IMR-90 (cell line): Measurements from ENCODE around the gene TFEB. TPM values are rescaled to one million over a fixed set of nuclear protein-coding genes. Genes with fewer than 3 reads are reported as not detected.

ENCODE experiments used
- ATAC-seq: fragments of 200-7000 bp; cut with Tn5 transposase; 2 replicates; pipeline ENCODE4 v1.9.1; 2020; ENCODE audit warnings: low read depth, mild to moderate bottlenecking, moderate library complexity
- BruUV-seq: library from RNA; stranded (reverse); fragments of 400-500 nt; replicated peaks from 2 replicates; lab custom pipeline; 2021; lab: Mats Ljungman, UMichigan
- CTCF ChIA-PET: fragments of 300-600 bp; formaldehyde crosslinking; extraction: SDS; loops from one replicate; lab custom pipeline; 2021; ENCODE audit warnings: antibody characterized with exemption; lab: Yijun Ruan, JAX
- POLR2A ChIA-PET: fragments of 300-600 bp; sonication (Branson Sonifier 250); formaldehyde crosslinking; loops from one replicate; lab custom pipeline; 2022; ENCODE audit warnings: antibody characterized with exemption; ENCODE audit not compliant: unreplicated experiment; lab: Charles Lee
- DNase-seq: peaks from one replicate; pipeline ENCODE4 v3.0.0; 2013
- H2AFZ ChIP-seq: replicated peaks from 2 replicates; pipeline ENCODE3; 2013; ENCODE audit warnings: low read length, mild to moderate bottlenecking; ENCODE audit not compliant: poor library complexity
- H2AK5ac ChIP-seq: 2 replicates; pipeline ENCODE4 v1.6.1; 2013; ENCODE audit warnings: low read depth, low read length, inconsistent platforms
- H2AK9ac ChIP-seq: replicated peaks from 2 replicates; pipeline ENCODE3; 2013; ENCODE audit warnings: mild to moderate bottlenecking, low read depth, low read length, moderate library complexity; ENCODE audit not compliant: poor library complexity
- H2BK120ac ChIP-seq: 2 replicates; pipeline ENCODE4 v1.6.1; 2013; ENCODE audit warnings: low read depth, low read length, inconsistent platforms
- H2BK15ac ChIP-seq: 3 replicates; pipeline ENCODE4 v1.6.1; 2013; ENCODE audit warnings: low read depth, low read length, inconsistent platforms
- H2BK20ac ChIP-seq: 2 replicates; pipeline ENCODE4 v1.6.1; 2013; ENCODE audit warnings: low read depth, mild to moderate bottlenecking, inconsistent platforms, low read length, moderate library complexity
- H2BK5ac ChIP-seq: 2 replicates; pipeline ENCODE4 v1.6.1; 2013; ENCODE audit warnings: mild to moderate bottlenecking, low read depth, low read length, inconsistent platforms; ENCODE audit not compliant: poor library complexity, severe bottlenecking
- H3K14ac ChIP-seq: replicated peaks from 2 replicates; pipeline ENCODE4 v1.6.1; 2013; ENCODE audit warnings: low read depth, low read length, inconsistent platforms
- H3K18ac ChIP-seq: 2 replicates; pipeline ENCODE4 v1.6.1; 2013; ENCODE audit warnings: low read depth, low read length, control low read depth
- H3K23ac ChIP-seq: 2 replicates; pipeline ENCODE4 v1.6.1; 2013; ENCODE audit warnings: low read depth, low read length, inconsistent platforms
- H3K27ac ChIP-seq: 2 replicates; pipeline ENCODE4 v1.5.1; 2013; ENCODE audit warnings: mild to moderate bottlenecking, control low read depth, low read length; ENCODE audit not compliant: insufficient read depth
- H3K27me3 ChIP-seq: 2 replicates; pipeline ENCODE4 v1.6.1; 2013; ENCODE audit warnings: low read length; ENCODE audit not compliant: control insufficient read depth, insufficient read depth
- H3K36me3 ChIP-seq: 2 replicates; pipeline ENCODE4 v1.6.1; 2013; ENCODE audit warnings: low read length, mixed read lengths; ENCODE audit not compliant: control insufficient read depth, insufficient read depth
- H3K4ac ChIP-seq: 2 replicates; pipeline ENCODE4 v1.6.1; 2013; ENCODE audit warnings: low read depth, low read length, inconsistent platforms
- H3K4me1 ChIP-seq: 2 replicates; pipeline ENCODE4 v1.6.1; 2013; ENCODE audit warnings: low read length, mixed read lengths; ENCODE audit not compliant: control insufficient read depth, insufficient read depth
- H3K4me2 ChIP-seq: 2 replicates; pipeline ENCODE4 v1.6.1; 2013; ENCODE audit warnings: low read depth, mild to moderate bottlenecking, control low read depth, low read length, moderate library complexity
- H3K4me3 ChIP-seq: 2 replicates; pipeline ENCODE4 v1.5.1; 2013; ENCODE audit warnings: low read depth, mild to moderate bottlenecking, control low read depth, low read length, moderate library complexity; ENCODE audit not compliant: insufficient read depth
- H3K56ac ChIP-seq: 2 replicates; pipeline ENCODE4 v1.6.1; 2013; ENCODE audit warnings: low read length, inconsistent platforms; ENCODE audit not compliant: insufficient read depth; ENCODE audit errors: extremely low read depth
- H3K79me1 ChIP-seq, 2 experiments: 2 replicates each; pipeline ENCODE4 v1.6.1; 2013; ENCODE audit warnings: low read length in 2 of 2, inconsistent platforms in 1 of 2, low read depth in 1 of 2
- H3K9ac ChIP-seq: 2 replicates; pipeline ENCODE4 v1.6.1; 2013; ENCODE audit warnings: low read depth, low read length, control low read depth
- H3K9me1 ChIP-seq: 2 replicates; pipeline ENCODE4 v1.6.1; 2013; ENCODE audit warnings: low read length, inconsistent platforms; ENCODE audit not compliant: insufficient read depth
- H3K9me3 ChIP-seq: 2 replicates; pipeline ENCODE4 v1.6.1; 2013; ENCODE audit warnings: low read length; ENCODE audit not compliant: control insufficient read depth, insufficient read depth
- H4K20me1 ChIP-seq: 2 replicates; pipeline ENCODE4 v1.6.1; 2013; ENCODE audit warnings: low read length, inconsistent platforms; ENCODE audit not compliant: insufficient read depth
- H4K5ac ChIP-seq: 2 replicates; pipeline ENCODE4 v1.6.1; 2013; ENCODE audit warnings: mild to moderate bottlenecking, low read depth, low read length, control low read depth
- H4K8ac ChIP-seq, 2 experiments: 2 replicates each; pipeline ENCODE4 v1.6.1; 2013; ENCODE audit warnings: low read depth in 2 of 2, low read length in 2 of 2, control low read depth in 1 of 2, inconsistent platforms in 1 of 2
- H4K91ac ChIP-seq: 2 replicates; pipeline ENCODE4 v1.6.1; 2013; ENCODE audit warnings: low read depth, low read length, inconsistent platforms; ENCODE audit not compliant: insufficient read depth
- BHLHE40 ChIP-seq: fragments of 150-350 bp; IDR thresholded peaks from 2 replicates; pipeline ENCODE4 v1.6.1; 2016; ENCODE audit warnings: mild to moderate bottlenecking, low read depth, low read length
- CEBPB ChIP-seq: IDR thresholded peaks from 2 replicates; pipeline ENCODE4 v1.6.1; 2012; ENCODE audit warnings: low read depth, low read length, improper control_type of control experiment
- CHD1 ChIP-seq: IDR thresholded peaks from 2 replicates; pipeline ENCODE4 v1.6.1; 2012; ENCODE audit warnings: low read depth, low read length, improper control_type of control experiment
- ELK1 ChIP-seq: fragments of 150-350 bp; IDR thresholded peaks from 2 replicates; pipeline ENCODE4 v1.6.1; 2016; ENCODE audit warnings: low read depth, mild to moderate bottlenecking, low read length, moderate library complexity, borderline replicate concordance
- FOS ChIP-seq: fragments of 150-350 bp; IDR thresholded peaks from 2 replicates; pipeline ENCODE4 v1.6.1; 2016; ENCODE audit warnings: low read depth, low read length
- POLR2A ChIP-seq: IDR thresholded peaks from 2 replicates; pipeline ENCODE4 v1.6.1; 2012; ENCODE audit warnings: mild to moderate bottlenecking, low read depth, low read length
- RCOR1 ChIP-seq: IDR thresholded peaks from 2 replicates; pipeline ENCODE4 v1.6.1; 2012; ENCODE audit warnings: mild to moderate bottlenecking, low read length, improper control_type of control experiment; ENCODE audit not compliant: insufficient replicate concordance
- SMC3 ChIP-seq: fragments of 150-350 bp; IDR thresholded peaks from 2 replicates; pipeline ENCODE4 v1.6.1; 2016; ENCODE audit warnings: low read depth, mild to moderate bottlenecking, antibody characterized with exemption, low read length, moderate library complexity
- WGBS, 2 experiments: methylation state at CpG; one replicate each; pipeline versions ENCODE4 v1.1.5 to v1.1.7; 2013; ENCODE audit warnings: missing lambda C conversion rate in 2 of 2; ENCODE audit not compliant: insufficient read length in 1 of 2; ENCODE audit errors: extremely low coverage in 2 of 2; 5-methylcytosine and 5-hydroxymethylcytosine counted together
- dilution Hi-C: fragments of 300-500 bp; cut with HindIII; formaldehyde crosslinking; loops from one replicate; pipeline ENCODE4 v1.14.3; 2018; ENCODE audit warnings: low sequenced_read_pairs; ENCODE audit not compliant: unreplicated experiment
- in situ Hi-C: fragments of 300-500 bp; cut with MboI; formaldehyde crosslinking; loops from 3 replicates; pipeline ENCODE4 v1.14.3; 2019; ENCODE audit warnings: low sequenced_read_pairs, inconsistent platforms, mixed read lengths
- intact Hi-C: fragments of 100-400 bp; cut with micrococcal nuclease; formaldehyde crosslinking; loops from 2 replicates; pipeline ENCODE4 v1.10.0; 2022
- polyA plus RNA-seq, 3 experiments: library from polyadenylated mRNA; depleted of rRNA; stranded (reverse); fragments of >200 nt; gene quantifications; 2 replicates each; pipeline ENCODE4 v1.2.3, GENCODE V29; 2012; ENCODE audit warnings: low replicate concordance in 1 of 3
- total RNA-seq: library from RNA; depleted of rRNA; stranded (reverse); fragments of >200 nt; gene quantifications from 2 replicates; pipeline ENCODE4 v1.2.3, GENCODE V29; 2012

TFEB gene
- total and polyA plus RNA-seq, 2 of the 4 experiments (the other 2 are of a cell fraction): 4.5 to 4.9 TPM

DNA sequence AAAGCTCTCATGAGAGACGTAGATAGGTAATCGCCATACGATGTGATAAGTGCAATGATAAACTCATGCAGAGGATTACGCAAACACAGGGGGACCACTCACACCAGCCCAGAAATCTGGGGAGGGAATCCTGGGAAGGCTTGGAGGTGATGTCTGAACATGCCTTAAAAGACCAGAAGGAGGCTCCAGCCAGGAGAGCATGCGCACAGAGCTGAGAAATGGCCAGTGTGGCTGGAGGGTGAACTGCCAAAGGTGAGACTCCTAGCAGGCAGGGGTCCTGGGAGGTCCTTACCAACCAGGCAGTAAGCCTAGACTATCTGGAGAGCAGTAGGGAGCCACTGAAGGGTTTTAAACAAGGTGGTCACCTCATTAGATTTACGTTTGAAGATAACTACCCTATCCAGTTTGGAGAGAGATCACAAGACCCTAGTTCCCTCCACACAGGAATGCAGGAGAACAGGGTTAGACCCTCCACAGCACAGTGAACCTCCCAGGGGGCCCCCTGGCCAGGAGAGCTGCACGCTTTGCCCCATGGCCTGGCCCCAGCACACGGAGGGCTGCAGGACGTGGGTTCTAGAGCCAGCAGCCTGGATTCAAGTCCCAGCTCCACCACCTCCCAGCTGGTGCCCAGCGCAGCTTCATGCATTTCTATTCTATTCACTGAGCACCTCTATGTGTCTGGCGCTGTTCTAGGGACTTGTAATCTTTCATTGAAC lies 84.0 kb downstream of the TFEB start:
- Histone ChIP-seq H3K4me1 (peaks cover 7% of the 10 kb centered on the region; the same call in 1 of the 2 replicates), H4K5ac (no peak overlapping the region), H2AK5ac (no peak overlapping the region), H3K9me1 (no peaks in the 10 kb centered on the region), H3K18ac (no peak overlapping the region), H2BK15ac (no peak overlapping the region), H3K27me3 (peaks cover 44% of the 10 kb centered on the region), H2AK9ac (no peak overlapping the region), H4K20me1 (no peaks in the 10 kb centered on the region), H3K14ac (no peak overlapping the region), H3K9me3 (no peaks in the 10 kb centered on the region), H3K4ac (no peak overlapping the region), H3K4me3 (no peak overlapping the region), H3K27ac (no peak overlapping the region), H3K9ac (no peak overlapping the region), H3K23ac (no peak overlapping the region), H3K36me3 (no peaks in the 10 kb centered on the region), H3K79me1 (no peaks in the 10 kb centered on the region), H3K4me2 (no peak overlapping the region), H2BK20ac (no peak overlapping the region), H4K8ac (no peak overlapping the region), H2AFZ (no peak overlapping the region), H2BK120ac (no peak overlapping the region), H3K56ac (no peak overlapping the region), H2BK5ac (no peak overlapping the region), H4K91ac (no peak overlapping the region)
- ChIA-PET POLR2A (no interaction called here), CTCF (no interaction called here)
- DNase-seq: no peak
- in situ Hi-C loops (no loop called here), dilution Hi-C loops (no loop called here), intact Hi-C loops (no loop called here)
- 63% methylated on average over 5 of the region's 11 CpGs; no CpG with 5 or more reads in 1 of the 2 experiments for WGBS, 2 experiments
- no peak for ATAC-seq
- TF ChIP-seq FOS (no peak), BHLHE40 (no peak), CEBPB (no peak), ELK1 (no peak), RCOR1 (no peak), SMC3 (no peak), POLR2A (no peak), CHD1 (no peak)
- BruUV-seq: no TSS peak
